NCI-H2081 treated with DMSO at 0.1 percent for 48 hours (cell line): Measurements from ENCODE around the gene CMTM1.
"Not testable (repeated sequence)": the region's sequence is repeated elsewhere in the genome, so short reads cannot be mapped to it uniquely, and the experiment has no call there.

Experiments used
- DNase-seq: peaks from one replicate; lab custom pipeline; 2025; lab: John Stamatoyannopoulos, UW

Gene CMTM1

DNA sequence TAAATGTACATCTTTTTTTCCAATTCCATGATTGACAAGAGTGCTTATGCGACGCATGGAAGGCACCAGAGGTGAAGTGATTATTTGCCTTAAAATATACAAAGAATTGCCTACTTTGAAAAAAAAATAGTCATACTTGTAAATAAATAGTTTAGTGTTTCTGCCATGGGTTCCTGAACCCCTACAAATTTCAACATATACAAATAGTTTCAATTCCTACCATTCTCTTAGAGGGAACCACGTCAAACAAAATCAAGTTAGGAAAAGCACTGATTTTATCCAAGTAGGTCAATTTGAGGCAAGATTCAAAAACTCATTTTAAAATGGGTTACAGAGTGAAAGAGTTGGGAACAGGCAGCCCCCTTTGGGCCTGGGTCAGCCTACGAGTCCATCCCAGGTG lies 49.9 kb downstream of the CMTM1 start:
- no peak for DNase-seq

DNA sequence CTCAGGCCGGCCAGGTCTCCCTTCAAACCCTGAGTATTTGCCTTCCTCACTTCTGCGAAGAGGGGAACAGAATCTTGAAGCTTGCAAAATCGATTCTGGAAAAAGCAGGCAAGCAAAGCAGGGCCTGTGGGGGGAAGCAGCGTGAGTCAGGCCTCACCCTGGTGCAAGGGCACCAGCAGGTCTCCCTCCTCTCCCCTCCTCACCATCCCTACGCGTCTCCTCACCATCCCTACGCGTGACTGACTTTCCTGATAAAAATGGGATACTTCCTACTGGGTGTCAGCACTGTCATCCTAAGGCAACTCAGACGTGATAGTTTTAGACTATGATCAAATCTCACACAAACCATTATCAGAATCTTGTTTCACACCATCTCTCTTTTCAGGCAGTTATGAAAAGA lies 50.4 kb downstream of the CMTM1 start:
- no peak for DNase-seq

DNA sequence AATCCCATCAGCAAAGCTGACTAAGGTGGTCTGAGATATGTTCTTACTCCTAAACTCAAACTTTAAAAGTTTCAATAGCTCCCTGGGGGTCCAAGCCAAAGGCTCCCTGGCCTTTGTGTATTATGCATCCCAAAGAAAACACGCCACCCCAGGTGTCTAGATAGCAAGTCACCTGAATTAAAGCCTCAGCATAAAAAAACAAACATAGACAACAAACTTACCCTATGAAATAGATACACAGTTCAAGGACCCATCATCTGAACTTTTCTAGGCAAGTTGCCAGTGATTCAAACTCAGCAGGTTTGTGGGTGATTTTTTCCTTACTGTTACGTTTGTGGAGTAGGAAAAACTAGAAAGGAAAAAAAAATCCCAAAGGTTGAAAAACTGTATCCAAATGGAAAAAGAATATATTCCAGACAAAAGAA lies 50.8 kb downstream of the CMTM1 start:
- no peak for DNase-seq

DNA sequence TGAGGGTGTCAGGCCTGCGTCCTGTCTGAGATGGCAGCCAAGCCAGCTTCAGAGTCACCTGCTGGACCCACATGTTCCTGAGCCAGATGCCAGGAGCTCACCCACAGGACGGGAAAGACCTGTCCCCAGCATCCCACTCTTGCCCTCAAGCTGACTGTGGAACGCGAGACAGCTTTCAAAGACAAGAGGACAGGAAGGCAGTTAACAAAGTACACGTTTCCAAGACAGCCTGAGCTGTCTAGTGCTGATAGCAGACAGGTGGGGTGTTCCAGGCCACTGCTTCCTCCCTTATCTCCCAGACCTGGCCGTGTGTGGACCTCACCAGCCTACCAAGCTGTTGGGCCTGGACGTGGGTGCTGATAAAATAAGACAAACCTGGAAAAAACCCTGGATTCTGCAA lies 51.5 kb downstream of the CMTM1 start:
- DNase-seq = no peak

DNA sequence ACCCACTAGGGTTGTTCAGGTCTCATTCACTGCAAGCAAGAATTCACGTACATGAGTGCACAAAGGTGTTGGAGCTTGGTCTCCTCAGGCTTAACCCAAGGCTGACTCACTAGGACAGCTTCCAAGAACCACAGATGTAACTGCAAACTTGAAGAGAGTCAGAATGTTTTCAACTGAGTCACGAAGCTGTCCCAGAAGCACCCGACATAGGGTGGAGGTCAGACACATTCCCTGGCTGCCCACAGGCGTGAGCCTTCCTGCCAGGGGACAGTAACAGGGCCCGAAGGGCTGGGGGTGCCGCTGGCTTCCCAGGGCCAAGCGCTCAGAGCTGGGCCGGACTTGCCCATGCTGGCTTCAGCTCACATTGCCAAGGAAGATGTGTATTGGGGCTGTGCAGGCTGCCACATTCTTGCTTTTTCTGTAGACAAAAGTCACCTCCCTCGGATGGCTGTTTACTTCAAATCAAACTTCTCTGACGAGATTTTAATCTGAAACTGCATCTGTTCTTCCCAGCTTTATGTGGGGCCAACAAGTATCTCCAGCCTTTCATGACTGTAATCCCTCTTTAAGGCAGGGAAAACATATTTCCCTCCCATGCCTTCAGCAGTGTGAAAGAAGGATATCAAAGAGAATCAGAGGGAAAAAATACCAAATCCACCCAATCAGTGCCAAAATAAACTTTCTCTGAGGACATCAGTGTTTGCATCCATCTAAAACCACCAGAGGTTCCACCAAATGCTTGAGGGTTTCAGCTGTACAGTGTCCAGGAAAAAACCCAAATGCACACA lies 52.5 kb downstream of the CMTM1 start:
- no peak for DNase-seq

DNA sequence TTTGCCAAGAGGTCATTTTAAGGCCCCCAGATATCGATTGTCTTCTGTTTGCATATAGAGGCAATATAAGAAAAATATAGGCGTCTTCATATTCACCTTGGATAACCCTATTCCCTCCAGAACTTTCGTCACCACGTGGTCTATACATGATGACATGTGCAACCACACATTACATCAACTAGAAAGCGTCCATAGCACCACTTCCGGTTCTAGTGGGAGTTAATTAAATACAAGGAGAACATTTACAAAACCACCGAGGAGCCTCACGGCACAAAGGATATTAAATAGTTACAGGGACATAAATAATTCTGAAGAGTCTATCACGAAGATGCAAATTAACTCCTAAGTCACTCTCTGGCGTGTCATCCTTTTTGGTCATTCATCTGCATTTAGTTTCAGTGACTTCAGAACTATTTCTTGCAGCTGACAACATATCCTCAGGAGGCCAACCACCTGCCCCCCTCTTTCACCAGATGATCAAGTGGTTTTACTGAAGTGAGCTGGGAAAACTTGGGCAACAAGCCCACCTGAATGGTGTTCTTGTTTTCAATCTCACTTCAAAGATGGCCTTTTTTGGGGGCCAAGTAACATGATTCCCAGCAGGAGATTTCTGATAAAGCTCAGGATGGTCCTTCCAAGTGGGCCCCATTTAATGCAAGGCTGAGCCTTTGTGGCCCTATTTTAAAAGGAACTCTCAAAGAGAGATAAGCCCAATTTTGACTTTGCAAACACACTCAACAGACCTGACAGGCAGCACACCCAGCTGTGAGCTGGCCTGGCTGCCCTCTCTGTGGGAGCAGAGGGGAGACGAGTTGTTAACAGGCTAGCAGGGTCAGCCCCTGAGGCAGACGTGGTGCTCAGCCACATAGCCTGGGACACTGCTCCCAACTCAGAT lies 53.5 kb downstream of the CMTM1 start:
- DNase-seq = no peak

DNA sequence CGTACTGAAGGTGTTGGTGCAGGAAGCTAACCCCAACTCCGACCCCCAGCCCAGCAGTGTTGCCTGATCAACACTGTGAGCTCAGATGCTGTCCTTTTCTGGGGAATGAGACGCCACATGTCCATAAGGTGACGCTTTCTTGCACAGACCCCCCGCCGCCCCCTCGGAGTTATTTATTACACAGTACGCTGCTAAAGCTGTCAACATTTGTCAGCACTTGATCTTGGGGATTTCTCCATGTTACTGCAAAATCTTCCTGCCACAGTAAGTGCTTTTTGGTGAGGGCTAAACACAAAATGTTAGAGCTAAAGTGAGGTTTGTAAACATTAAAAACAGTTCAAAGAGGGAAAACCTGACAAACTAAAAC lies 54.2 kb downstream of the CMTM1 start:
- no peak for DNase-seq

- DNase-seq = no peak
Observed at GRCh38 chr16:66621973-66622372, 55.7 kb downstream of the CMTM1 start.

DNA sequence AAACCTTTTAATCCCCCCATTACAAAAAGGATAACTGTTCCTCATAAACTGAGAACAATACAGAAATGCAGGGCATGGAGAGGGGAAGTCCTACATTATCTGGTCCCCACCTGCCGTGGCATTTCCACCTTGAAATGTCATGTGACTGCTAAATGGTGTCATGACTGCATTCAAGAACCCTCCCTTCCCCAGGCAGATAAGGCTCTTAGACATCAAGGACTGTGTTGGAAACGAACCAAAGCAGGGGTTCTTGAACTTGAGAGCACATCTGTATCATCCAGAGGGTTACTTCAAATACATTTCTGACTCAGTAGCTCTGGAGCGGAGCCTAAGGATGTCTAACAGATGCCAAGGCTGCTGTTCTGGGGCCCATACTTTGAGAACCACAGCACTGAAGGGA lies 56.6 kb downstream of the CMTM1 start:
- no peak for DNase-seq

DNA sequence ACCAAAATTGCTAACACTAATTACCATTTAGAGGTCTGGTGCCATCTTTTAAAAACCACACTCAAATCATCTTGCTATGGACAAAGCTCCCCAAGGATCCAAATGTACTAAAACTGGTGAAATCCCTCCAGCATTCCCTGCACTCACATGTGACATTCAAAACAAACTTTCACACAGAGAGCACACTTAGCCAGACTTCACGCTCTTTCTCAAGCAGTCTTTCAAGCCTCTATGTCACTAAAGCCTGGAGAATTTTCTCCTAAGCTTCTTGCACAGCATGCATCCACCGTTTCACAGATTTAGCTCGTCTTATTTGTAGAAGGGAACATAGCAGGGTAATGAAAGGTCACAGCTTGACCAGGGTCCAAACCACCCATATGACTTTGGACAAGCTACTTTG lies 57.5 kb downstream of the CMTM1 start:
- no peak for DNase-seq

GRCh38 chr16:66627611-66628378 lies 61.6 kb downstream of the CMTM1 start:
- DNase-seq = not testable (repeated sequence)
